Measurements from ENCODE around the gene BCR.

DNA sequence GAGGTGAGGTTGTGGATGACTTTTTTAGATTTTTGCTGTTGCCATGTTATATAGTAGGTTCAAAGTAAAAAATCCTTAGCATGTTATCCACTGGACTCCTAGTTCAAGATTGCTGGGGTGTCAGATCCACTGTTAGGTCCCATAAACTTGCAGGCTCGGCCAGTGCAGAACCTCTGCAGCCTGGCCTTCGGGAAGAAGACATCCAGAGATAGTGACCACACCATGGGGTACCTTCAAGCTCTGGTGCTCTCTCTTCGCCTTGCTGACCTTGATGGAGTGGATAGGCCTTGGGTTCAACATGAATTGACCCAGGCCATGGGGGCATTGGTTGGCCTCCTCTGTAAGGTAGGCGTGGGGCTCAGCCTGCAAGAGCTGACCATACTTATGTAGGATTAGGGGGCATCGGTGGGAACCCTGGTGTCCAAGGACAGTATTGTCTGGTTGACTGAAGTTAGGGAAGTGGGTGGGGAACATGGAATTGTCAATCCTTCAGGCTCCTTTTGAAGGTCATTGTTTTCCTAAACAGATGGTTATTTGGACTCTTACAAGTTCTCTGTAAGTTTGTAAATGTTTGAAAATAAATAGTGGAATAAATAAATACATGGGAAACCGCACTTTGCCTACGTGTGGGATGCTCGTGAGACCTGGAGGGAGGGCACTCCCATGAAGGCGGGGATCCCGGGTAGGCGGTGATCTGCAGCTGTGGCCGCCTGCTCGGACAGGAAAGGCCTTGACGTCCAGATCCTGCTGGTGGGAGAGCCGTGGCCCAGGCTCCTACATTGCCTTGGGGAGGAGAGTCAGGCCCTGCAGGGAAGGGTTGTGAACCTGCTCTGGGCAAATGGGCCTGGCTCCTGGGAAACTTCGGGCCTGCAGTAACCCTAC is 37.1 kb downstream of the BCR start:
- TF ChIP-seq, protein P1, sequence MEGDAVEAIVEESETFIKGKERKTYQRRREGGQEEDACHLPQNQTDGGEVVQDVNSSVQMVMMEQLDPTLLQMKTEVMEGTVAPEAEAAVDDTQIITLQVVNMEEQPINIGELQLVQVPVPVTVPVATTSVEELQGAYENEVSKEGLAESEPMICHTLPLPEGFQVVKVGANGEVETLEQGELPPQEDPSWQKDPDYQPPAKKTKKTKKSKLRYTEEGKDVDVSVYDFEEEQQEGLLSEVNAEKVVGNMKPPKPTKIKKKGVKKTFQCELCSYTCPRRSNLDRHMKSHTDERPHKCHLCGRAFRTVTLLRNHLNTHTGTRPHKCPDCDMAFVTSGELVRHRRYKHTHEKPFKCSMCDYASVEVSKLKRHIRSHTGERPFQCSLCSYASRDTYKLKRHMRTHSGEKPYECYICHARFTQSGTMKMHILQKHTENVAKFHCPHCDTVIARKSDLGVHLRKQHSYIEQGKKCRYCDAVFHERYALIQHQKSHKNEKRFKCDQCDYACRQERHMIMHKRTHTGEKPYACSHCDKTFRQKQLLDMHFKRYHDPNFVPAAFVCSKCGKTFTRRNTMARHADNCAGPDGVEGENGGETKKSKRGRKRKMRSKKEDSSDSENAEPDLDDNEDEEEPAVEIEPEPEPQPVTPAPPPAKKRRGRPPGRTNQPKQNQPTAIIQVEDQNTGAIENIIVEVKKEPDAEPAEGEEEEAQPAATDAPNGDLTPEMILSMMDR (IDR thresholded peaks at IDR 0.05; ENCODE audit: insufficient read depth, low read length): no peak
- TF ChIP-seq POLR2AphosphoS5 (IDR thresholded peaks at IDR 0.05; ENCODE audit: low read depth): no peak
- TF ChIP-seq, protein P2, sequence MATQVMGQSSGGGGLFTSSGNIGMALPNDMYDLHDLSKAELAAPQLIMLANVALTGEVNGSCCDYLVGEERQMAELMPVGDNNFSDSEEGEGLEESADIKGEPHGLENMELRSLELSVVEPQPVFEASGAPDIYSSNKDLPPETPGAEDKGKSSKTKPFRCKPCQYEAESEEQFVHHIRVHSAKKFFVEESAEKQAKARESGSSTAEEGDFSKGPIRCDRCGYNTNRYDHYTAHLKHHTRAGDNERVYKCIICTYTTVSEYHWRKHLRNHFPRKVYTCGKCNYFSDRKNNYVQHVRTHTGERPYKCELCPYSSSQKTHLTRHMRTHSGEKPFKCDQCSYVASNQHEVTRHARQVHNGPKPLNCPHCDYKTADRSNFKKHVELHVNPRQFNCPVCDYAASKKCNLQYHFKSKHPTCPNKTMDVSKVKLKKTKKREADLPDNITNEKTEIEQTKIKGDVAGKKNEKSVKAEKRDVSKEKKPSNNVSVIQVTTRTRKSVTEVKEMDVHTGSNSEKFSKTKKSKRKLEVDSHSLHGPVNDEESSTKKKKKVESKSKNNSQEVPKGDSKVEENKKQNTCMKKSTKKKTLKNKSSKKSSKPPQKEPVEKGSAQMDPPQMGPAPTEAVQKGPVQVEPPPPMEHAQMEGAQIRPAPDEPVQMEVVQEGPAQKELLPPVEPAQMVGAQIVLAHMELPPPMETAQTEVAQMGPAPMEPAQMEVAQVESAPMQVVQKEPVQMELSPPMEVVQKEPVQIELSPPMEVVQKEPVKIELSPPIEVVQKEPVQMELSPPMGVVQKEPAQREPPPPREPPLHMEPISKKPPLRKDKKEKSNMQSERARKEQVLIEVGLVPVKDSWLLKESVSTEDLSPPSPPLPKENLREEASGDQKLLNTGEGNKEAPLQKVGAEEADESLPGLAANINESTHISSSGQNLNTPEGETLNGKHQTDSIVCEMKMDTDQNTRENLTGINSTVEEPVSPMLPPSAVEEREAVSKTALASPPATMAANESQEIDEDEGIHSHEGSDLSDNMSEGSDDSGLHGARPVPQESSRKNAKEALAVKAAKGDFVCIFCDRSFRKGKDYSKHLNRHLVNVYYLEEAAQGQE (IDR thresholded peaks at IDR 0.05; ENCODE audit: insufficient replicate concordance, low read depth): no peak
- no peak for TF ChIP-seq GABPA (IDR thresholded peaks at IDR 0.05; ENCODE audit: low read depth)
- no peak for TF ChIP-seq SPI1 (IDR thresholded peaks at IDR 0.05; ENCODE audit: borderline replicate concordance, low read depth)
